Psoas muscle (tissue), 8 donors: ENCODE data around the gene MAML2. TPM values are rescaled to one million over a fixed set of nuclear protein-coding genes. Genes with fewer than 3 reads are reported as not detected.

ENCODE experiments used
- ATAC-seq, 4 donors: fragments of 200-7000 bp; cut with Tn5 transposase; one replicate each; pipeline ENCODE4 v1.9.1; 2020; ENCODE audit warnings: moderate library complexity in 3 of 4, mild to moderate bottlenecking in 2 of 4
- DNase-seq, 2 donors: peaks; one replicate each; pipeline ENCODE4 v3.0.0-alpha.2; 2020
- H3K27ac ChIP-seq: fragments of 200-600 bp; one replicate; pipeline ENCODE4 v1.8.0; 2022
- H3K27me3 ChIP-seq, 3 donors: fragments of 200-600 bp in 1 of 3; one replicate each; pipeline versions ENCODE4 v1.6.1 to v1.8.0; 2013 to 2022; ENCODE audit warnings: low read length in 2 of 3, mild to moderate bottlenecking in 2 of 3, moderate library complexity in 1 of 3; ENCODE audit not compliant: insufficient read depth in 3 of 3
- H3K36me3 ChIP-seq, 2 donors: fragments of 200-600 bp in 1 of 2; one replicate each; pipeline versions ENCODE4 v1.6.1 to v1.8.0; 2013 to 2022; ENCODE audit warnings: low read depth in 1 of 2, mild to moderate bottlenecking in 1 of 2, moderate library complexity in 1 of 2; ENCODE audit not compliant: insufficient read depth in 1 of 2
- H3K4me1 ChIP-seq: fragments of 200-600 bp; one replicate; pipeline ENCODE4 v1.8.0; 2022
- H3K4me3 ChIP-seq: fragments of 200-600 bp; one replicate; pipeline ENCODE4 v1.8.0; 2022; ENCODE audit warnings: mild to moderate bottlenecking
- H3K9me3 ChIP-seq: fragments of 200-600 bp; one replicate; pipeline ENCODE4 v1.8.0; 2022
- WGBS, 3 donors: extraction: QIAGEN DNeasy Blood & Tissue Kit; methylation state at CpG; one replicate each; pipeline versions ENCODE4 v1.1.6 to v1.1.7; 2013; 5-methylcytosine and 5-hydroxymethylcytosine counted together
- intact Hi-C, 2 donors: fragments of 100-400 bp; cut with DNase I; formaldehyde crosslinking; loops; one replicate each; pipeline versions ENCODE4 v1.11.0 to v1.14.2; 2022
- polyA plus RNA-seq, 3 donors: library from polyadenylated mRNA; stranded (reverse); fragments of 200-250 nt; gene quantifications; one replicate each; pipeline ENCODE4 v1.2.3, GENCODE V29; 2013
- total RNA-seq, 4 donors: library from RNA; stranded (reverse); fragmentation: NEBNext Ultra II Directional in 2 of 4; extraction: Animal tissue kit (Norgen Biotek cat#: 25700) in 2 of 4; gene quantifications; one replicate each; pipeline versions ENCODE4 v1.2.1 to v1.2.4, GENCODE V29; 2021 to 2023
- TF ChIP-seq, protein P1 (sequence below): fragments of 200-600 bp; IDR thresholded peaks from one replicate; pipeline ENCODE4 v1.8.0; 2022; ENCODE audit warnings: antibody characterized with exemption
- donor health status: healthy with polysubstance abuse.
- donor health status: DM: no; HTN: no; CAD: no; lungs with moderate emphysema.
- donor health status: Bipolar disorder and iron deficiency.
- donor health status: healthy.
- donor health status: DM: yes; HTN: yes; CAD: no.
- donor health status: DM: no; HTN: no; CAD: no.
- donor health status: DM: no; HTN: no; CAD: no.
- donor health status: DM: yes; HTN: yes; CAD: no.

Gene MAML2
- total and polyA plus RNA-seq, 7 donors: 0.39 to 3.7 (median 1.5) TPM

DNA sequence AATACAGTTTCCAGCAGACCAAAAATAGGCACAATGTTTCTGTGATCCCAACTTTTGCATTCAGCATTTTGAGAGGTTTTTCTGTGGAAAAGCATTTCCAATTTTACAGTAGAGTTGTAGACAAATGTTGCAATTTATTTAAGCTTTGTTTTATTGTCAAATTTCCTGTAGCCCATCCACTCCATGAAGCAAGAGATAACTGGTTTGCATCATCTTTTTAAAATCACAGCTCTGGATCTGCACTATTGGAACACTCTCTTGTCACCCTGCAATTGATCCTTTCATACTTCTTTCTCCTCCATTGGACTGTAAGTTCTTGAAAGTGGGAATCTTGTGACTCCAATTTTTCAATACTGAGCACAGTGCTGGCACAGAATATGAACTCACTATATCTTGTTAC is 86.0 kb downstream of the MAML2 start:
- Histone ChIP-seq H3K9me3 (no peaks in the 10 kb centered on the region), H3K27ac (no peak overlapping the region), H3K4me3 (no peak overlapping the region), H3K27me3 (no peaks in the 10 kb centered on the region), H3K4me1 (peaks cover 15% of the 10 kb centered on the region), H3K36me3 (no peaks in the 10 kb centered on the region)
- ATAC-seq (no peak), DNase-seq (no peak)
- TF ChIP-seq, protein P1, sequence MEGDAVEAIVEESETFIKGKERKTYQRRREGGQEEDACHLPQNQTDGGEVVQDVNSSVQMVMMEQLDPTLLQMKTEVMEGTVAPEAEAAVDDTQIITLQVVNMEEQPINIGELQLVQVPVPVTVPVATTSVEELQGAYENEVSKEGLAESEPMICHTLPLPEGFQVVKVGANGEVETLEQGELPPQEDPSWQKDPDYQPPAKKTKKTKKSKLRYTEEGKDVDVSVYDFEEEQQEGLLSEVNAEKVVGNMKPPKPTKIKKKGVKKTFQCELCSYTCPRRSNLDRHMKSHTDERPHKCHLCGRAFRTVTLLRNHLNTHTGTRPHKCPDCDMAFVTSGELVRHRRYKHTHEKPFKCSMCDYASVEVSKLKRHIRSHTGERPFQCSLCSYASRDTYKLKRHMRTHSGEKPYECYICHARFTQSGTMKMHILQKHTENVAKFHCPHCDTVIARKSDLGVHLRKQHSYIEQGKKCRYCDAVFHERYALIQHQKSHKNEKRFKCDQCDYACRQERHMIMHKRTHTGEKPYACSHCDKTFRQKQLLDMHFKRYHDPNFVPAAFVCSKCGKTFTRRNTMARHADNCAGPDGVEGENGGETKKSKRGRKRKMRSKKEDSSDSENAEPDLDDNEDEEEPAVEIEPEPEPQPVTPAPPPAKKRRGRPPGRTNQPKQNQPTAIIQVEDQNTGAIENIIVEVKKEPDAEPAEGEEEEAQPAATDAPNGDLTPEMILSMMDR: no peak
- intact Hi-C loops: no loop called here

DNA sequence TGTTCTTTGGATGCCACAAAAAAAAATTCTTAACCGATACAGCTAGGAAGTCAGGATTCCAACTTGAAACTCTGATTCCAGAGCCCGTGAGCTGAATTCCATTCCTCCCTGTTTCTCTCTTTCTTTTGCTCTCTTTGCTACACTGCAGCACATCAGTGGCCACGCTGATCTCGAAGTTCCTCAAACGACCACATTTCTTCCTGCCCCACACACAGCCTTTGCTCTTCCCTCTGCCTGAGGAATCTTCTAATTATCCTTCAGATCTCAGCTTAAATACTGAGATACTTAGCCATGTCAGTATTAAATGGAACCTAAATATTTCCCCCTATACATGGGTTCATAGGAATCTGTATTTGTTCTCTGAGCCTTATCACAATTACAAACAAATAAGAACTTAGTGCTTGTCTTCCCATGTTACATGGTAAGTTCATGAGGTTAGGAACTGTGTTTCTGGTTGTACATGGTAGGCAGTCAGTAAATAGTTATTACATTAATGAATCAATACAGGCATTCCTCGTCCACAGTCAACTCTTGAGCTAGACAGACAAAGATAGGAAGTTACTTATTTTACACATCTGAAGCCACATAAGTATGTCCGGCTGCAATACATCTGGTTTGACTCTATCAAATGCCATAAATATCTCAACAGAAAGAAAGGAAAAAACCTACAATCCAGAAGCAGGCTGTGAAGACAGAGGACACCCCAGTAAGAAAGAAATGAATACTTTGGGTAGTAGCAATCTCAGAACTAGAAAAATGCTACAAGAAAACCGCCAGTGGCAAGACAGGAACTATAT is 86.6 kb downstream of the MAML2 start:
- H3K4me1 ChIP-seq: peaks cover 15% of the 10 kb centered on the region
- H3K27ac ChIP-seq: no peak overlapping the region
- intact Hi-C loops: no loop called here
- H3K27me3 ChIP-seq: no peaks in the 10 kb centered on the region
- H3K36me3 ChIP-seq: no peaks in the 10 kb centered on the region
- TF ChIP-seq, protein P1: no peak
- H3K9me3 ChIP-seq: no peaks in the 10 kb centered on the region
- no peak for DNase-seq
- no peak for ATAC-seq
- no peak overlapping the region for H3K4me3 ChIP-seq
- 67 to 78% (median 74%) methylated on average over 8 of the region's 8 CpGs for WGBS, 3 donors

DNA sequence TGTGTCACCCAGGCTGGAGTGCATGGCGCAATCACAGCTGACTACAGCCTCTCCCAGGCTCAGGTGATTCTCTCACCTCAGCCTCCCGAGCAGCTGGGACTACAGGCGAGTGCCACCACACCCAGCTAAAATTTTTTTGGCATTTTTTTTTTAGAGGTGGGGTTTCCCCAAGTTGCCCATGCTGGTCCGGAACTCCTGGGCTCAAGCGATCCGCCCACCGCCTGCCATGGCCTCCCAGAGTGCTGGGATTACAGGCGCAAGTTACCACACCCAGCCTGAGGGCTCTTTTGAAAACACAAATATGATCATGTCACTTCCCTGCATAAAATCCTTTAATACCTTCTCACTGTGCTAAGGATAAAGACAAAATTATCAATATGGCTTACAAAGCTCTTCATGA is 88.1 kb downstream of the MAML2 start:
- Histone ChIP-seq H3K4me3 (no peak overlapping the region), H3K9me3 (no peaks in the 10 kb centered on the region), H3K27ac (peak overlapping the region; percentile 6), H3K36me3 (no peaks in the 10 kb centered on the region), H3K4me1 (peaks cover 15% of the 10 kb centered on the region), H3K27me3 (no peaks in the 10 kb centered on the region)
- DNase-seq (no peak), ATAC-seq (no peak)
- TF ChIP-seq, protein P1: no peak
- 85 to 91% (median 88%) methylated on average over 8 of the region's 8 CpGs for WGBS, 3 donors
- intact Hi-C loops: no loop called here

DNA sequence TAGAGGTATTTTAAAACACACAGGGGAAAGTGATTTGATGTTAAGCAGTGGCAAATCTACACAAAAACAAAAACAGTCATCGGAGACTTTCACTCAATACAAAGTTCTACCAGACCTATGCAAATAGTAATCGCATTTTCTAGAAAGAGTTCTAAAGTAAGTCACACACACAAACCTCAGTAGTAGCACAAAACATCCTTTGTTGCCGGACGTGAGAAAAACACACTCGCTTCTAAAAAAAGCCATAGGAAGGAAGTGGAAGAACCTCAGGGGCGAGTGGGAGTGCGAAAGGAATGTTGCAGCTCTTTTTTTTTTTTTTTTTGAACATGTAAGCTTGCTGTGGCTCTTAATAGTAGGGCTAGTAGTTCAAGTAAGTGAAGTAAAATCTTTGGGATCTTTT is 88.9 kb downstream of the MAML2 start:
- no peaks in the 10 kb centered on the region for H3K9me3 ChIP-seq
- WGBS, 3 donors: 27 to 30% (median 28%) methylated on average over 7 of the region's 7 CpGs
- H3K4me1 ChIP-seq: peaks cover 11% of the 10 kb centered on the region
- intact Hi-C loops: no loop called here
- no peak overlapping the region for H3K4me3 ChIP-seq
- DNase-seq (no peak), ATAC-seq (no peak)
- TF ChIP-seq, protein P1: no peak
- H3K27ac ChIP-seq: no peak overlapping the region
- no peaks in the 10 kb centered on the region for H3K27me3 ChIP-seq
- H3K36me3 ChIP-seq: no peaks in the 10 kb centered on the region
